ENCODE measurements around the gene MORN2. TPM values are rescaled to one million over a fixed set of nuclear protein-coding genes. Genes with fewer than 3 reads are reported as not detected.

The MORN2 gene
- total RNA-seq, 2 experiments from 2014 or later, result 1.3 to 1.7 TPM

DNA sequence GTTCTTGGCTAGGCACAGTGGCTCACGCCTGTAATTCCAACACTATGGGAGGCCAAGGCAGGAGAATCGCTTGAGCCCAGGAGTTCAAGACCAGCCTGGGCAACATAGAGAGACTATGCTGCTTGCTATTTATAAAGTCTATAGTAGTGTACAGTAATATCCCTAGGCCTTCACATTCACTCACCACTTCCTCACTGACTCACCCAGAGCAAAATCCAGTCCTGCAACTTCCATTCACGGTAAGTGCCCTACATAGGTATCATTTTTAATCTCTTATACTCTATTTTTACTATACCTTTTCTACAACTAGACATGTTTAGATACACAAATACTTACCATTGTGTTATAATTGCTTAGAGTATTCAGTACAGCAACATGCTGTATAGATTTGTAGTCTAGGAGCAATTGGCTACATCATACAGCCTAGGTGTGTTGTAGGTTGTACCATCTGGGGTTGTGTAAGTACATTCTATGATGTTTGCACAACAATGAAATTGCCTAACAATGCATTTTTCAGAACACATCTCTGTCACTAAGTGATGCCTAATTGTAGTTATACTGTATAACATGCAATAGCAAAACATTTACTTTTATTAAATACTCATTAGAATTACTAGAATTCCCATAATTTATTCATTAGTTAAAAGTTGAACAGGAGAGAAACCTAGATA lies 8.9 kb upstream of the MORN2 start:
- DNase-seq, result no peak
- H3K27me3 Mint-ChIP-seq, result no peaks in the 10 kb centered on the region
- H3K36me3 Mint-ChIP-seq (ENCODE audit: low read depth), result peaks cover 49% of the 10 kb centered on the region
- H3K27ac Mint-ChIP-seq, result no peak overlapping the region
- peaks cover 11% of the 10 kb centered on the region for H3K9me3 Mint-ChIP-seq
- peaks cover 14% of the 10 kb centered on the region for H3K4me1 Mint-ChIP-seq
- ChIA-PET CTCF (no interaction called here), POLR2A (interaction anchor here (1.0 kb wide), 1 partner anchor 115 kb away, joined by 5 read pairs; the partner anchor contains the start of gene SRSF7)
- no peak overlapping the region for H3K4me3 Mint-ChIP-seq

- Mint-ChIP-seq H3K36me3 (ENCODE audit: low read depth) (peaks cover 34% of the 10 kb centered on the region), H3K9me3 (peaks cover 17% of the 10 kb centered on the region), H3K27ac (no peak overlapping the region), H3K27me3 (no peaks in the 10 kb centered on the region), H3K4me3 (no peak overlapping the region), H3K4me1 (peaks cover 25% of the 10 kb centered on the region)
- ChIA-PET CTCF (no interaction called here), POLR2A (no interaction called here)
- no peak for DNase-seq
Measured at GRCh38 chr2:38871432-38871831, 4.3 kb upstream of the MORN2 start.

- H3K4me3 Mint-ChIP-seq, result no peak overlapping the region
- H3K27ac Mint-ChIP-seq, result no peak overlapping the region
- peaks cover 21% of the 10 kb centered on the region for H3K4me1 Mint-ChIP-seq
- DNase-seq, result no peak
- POLR2A ChIA-PET, result no interaction called here
- H3K36me3 Mint-ChIP-seq (ENCODE audit: low read depth), result peaks cover 19% of the 10 kb centered on the region
- peaks cover 17% of the 10 kb centered on the region for H3K9me3 Mint-ChIP-seq
- no peaks in the 10 kb centered on the region for H3K27me3 Mint-ChIP-seq
- CTCF ChIA-PET, result no interaction called here
Measured at GRCh38 chr2:38873763-38874162, 2.0 kb upstream of the MORN2 start.

DNA sequence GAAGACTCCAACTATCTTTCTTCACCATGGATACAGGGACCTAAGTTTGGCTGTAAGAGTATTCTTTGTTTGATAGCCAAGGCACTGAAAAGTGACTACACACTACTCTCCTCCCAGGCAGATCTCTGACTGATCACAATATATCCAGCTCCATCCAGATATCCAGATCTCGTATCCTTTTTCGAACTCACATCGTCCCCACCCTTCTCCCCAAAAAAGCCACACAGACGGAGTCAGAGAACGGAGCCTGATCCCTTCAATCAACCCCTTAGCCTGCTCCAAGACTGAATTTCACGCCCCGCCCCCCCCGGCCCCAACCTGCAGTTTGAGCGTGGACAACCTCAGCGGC lies 575 bp upstream of the MORN2 start:
- Mint-ChIP-seq H3K4me3 (peak overlapping the region; percentile 95), H3K27ac (peak overlapping the region; percentile 60), H3K27me3 (no peaks in the 10 kb centered on the region), H3K36me3 (ENCODE audit: low read depth) (peaks cover 12% of the 10 kb centered on the region), H3K4me1 (peaks cover 21% of the 10 kb centered on the region), H3K9me3 (peaks cover 10% of the 10 kb centered on the region)
- CTCF ChIA-PET, result interaction anchor here (1.6 kb wide), 1 partner anchor 72 kb away, joined by 6 read pairs; no protein-coding TSS in a partner anchor
- POLR2A ChIA-PET, result interaction anchor here (1.1 to 2.5 kb wide), 2 partner anchors 124 to 249 kb away, joined by 3 to 17 read pairs; partner anchors contain the start of gene SRSF7
- DNase-seq, result no peak

- CTCF ChIA-PET, result interaction anchor here (1.1 to 1.6 kb wide), 2 partner anchors 71 to 561 kb away, joined by 3 to 6 read pairs; no protein-coding TSS in a partner anchor
- peaks cover 9% of the 10 kb centered on the region for H3K36me3 Mint-ChIP-seq (ENCODE audit: low read depth)
- POLR2A ChIA-PET, result interaction anchor here (1.1 to 2.5 kb wide), 3 partner anchors 11 to 248 kb away, joined by 3 to 17 read pairs (median 4); partner anchors contain the start of gene SRSF7
- H3K4me1 Mint-ChIP-seq, result peaks cover 21% of the 10 kb centered on the region
- H3K27ac Mint-ChIP-seq, result peak overlapping the region; percentile 9
- H3K27me3 Mint-ChIP-seq, result no peaks in the 10 kb centered on the region
- peaks cover 7% of the 10 kb centered on the region for H3K9me3 Mint-ChIP-seq
- peak overlapping the region; percentile 95 for H3K4me3 Mint-ChIP-seq
- DNase-seq, result no peak
Measured at GRCh38 chr2:38876407-38876806, 631 bp downstream of the MORN2 start.

DNA sequence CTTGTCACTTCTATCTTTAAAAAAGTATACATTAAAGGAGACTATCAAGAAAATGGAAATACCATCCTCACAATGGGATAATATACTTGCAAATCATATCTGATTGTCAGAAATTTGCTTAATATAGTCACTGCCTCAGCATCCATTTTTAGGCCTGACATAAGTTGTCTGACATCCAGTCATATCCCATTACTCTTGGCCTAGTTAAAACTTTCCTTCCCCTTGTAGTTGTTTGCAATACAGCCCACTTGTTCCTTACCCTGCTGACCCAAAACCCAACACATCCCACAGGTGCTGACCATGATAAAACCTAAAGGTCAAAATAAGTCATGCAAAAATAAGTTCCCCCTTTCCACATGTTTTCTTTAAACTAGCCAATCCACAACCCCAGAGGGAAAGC lies 10.3 kb downstream of the MORN2 start:
- Mint-ChIP-seq H3K27ac (no peak overlapping the region), H3K36me3 (ENCODE audit: low read depth) (no peaks in the 10 kb centered on the region), H3K4me3 (no peak overlapping the region), H3K9me3 (no peaks in the 10 kb centered on the region), H3K4me1 (no peaks in the 10 kb centered on the region), H3K27me3 (peaks cover 8% of the 10 kb centered on the region)
- ChIA-PET POLR2A (no interaction called here), CTCF (no interaction called here)
- no peak for DNase-seq

DNA sequence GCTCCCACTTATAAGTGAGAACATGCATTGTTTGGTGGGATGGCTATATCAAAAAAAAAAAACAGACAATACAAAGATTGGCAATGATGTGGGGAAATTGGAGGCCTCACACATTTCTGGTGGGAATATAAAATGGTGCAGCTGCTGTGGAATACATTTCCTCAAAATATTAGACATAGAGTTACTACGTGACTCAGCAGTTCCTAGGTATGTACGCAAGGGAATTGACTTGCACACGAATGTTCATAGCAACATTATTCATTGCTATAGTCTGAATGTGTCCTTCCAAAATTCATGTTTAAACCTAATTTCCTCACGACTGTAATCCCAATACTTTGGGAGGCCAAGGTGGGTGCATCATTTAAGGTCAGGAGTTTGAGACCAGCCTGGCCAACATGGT lies 11.6 kb downstream of the MORN2 start:
- DNase-seq, result no peak
- no peaks in the 10 kb centered on the region for H3K36me3 Mint-ChIP-seq (ENCODE audit: low read depth)
- ChIA-PET POLR2A (no interaction called here), CTCF (no interaction called here)
- no peak overlapping the region for H3K4me3 Mint-ChIP-seq
- H3K27me3 Mint-ChIP-seq, result peaks cover 11% of the 10 kb centered on the region
- no peaks in the 10 kb centered on the region for H3K9me3 Mint-ChIP-seq
- no peak overlapping the region for H3K27ac Mint-ChIP-seq
- H3K4me1 Mint-ChIP-seq, result no peaks in the 10 kb centered on the region

- Mint-ChIP-seq H3K4me3 (no peak overlapping the region), H3K4me1 (no peaks in the 10 kb centered on the region), H3K9me3 (no peaks in the 10 kb centered on the region), H3K27me3 (peaks cover 11% of the 10 kb centered on the region), H3K27ac (no peak overlapping the region), H3K36me3 (ENCODE audit: low read depth) (no peaks in the 10 kb centered on the region)
- no peak for DNase-seq
- ChIA-PET CTCF (no interaction called here), POLR2A (no interaction called here)
Measured at GRCh38 chr2:38887902-38888554, 12.3 kb downstream of the MORN2 start.

DNA sequence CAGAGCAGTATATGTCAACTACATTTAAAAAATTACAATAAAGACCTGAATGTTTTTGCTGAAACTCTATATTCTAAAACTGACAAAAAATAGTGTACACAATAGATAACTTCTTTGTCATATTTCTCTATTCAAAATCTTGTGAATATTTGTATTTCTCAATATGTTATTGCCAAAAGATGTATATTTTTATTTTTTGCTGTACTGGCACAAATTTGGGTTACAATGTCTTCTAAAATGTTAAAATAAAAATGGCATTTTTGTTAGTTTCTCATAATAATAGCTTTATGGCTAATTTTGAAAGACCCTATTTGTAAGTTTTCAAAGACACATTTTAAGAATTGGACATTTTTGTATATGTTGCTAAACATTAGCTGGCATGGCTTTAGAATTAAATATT lies 13.3 kb downstream of the MORN2 start:
- no peak overlapping the region for H3K4me3 Mint-ChIP-seq
- no peaks in the 10 kb centered on the region for H3K4me1 Mint-ChIP-seq
- no peaks in the 10 kb centered on the region for H3K9me3 Mint-ChIP-seq
- no peak for DNase-seq
- ChIA-PET CTCF (no interaction called here), POLR2A (no interaction called here)
- H3K27me3 Mint-ChIP-seq, result peaks cover 11% of the 10 kb centered on the region
- H3K36me3 Mint-ChIP-seq (ENCODE audit: low read depth), result no peaks in the 10 kb centered on the region
- no peak overlapping the region for H3K27ac Mint-ChIP-seq

- DNase-seq, result no peak
- Mint-ChIP-seq H3K27me3 (peaks cover 11% of the 10 kb centered on the region), H3K4me1 (no peaks in the 10 kb centered on the region), H3K4me3 (no peak within 1 kb of the TSS), H3K36me3 (ENCODE audit: low read depth) (no peaks in the 10 kb centered on the region), H3K27ac (no peak within 1 kb of the TSS), H3K9me3 (no peaks in the 10 kb centered on the region)
- ChIA-PET POLR2A (no interaction called here), CTCF (no interaction called here)
Measured at GRCh38 chr2:38889575-38889974, 13.8 kb downstream of the MORN2 start, which contains the start of gene ARHGEF33. Gene ARHGEF33, plus strand, starts transcription at chr2:38889875. Its CDS starts 29,573 bp downstream, at chr2:38919448.

DNA sequence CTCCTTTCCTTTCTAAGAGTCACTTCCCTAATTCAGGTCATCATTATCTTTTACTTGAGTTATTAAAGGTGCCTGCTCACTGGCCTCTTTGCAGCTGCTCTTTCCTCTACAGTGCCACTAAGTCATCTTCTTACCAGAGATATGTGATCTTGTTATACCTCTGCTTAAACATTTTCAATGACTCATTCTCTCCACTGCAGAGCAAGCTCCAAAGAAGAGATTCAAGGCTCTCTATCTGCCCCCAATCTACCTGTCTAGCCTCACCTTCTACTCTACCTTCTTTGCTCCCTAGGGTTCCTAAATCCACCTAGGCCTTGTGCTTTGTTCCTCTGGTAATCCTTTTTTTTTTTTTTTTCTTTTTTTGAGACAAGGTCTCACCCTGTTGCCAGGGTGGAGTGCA lies 17.0 kb downstream of the MORN2 start:
- H3K9me3 Mint-ChIP-seq, result no peaks in the 10 kb centered on the region
- no peaks in the 10 kb centered on the region for H3K36me3 Mint-ChIP-seq (ENCODE audit: low read depth)
- no peak overlapping the region for H3K27ac Mint-ChIP-seq
- peaks cover 18% of the 10 kb centered on the region for H3K27me3 Mint-ChIP-seq
- H3K4me3 Mint-ChIP-seq, result no peak overlapping the region
- no peaks in the 10 kb centered on the region for H3K4me1 Mint-ChIP-seq
- CTCF ChIA-PET, result interaction anchor here (0.7 kb wide), 1 partner anchor 369 kb away, joined by 3 read pairs; no protein-coding TSS in a partner anchor
- DNase-seq, result no peak
- POLR2A ChIA-PET, result no interaction called here

GRCh38 chr2:38898256-38898655 lies 22.5 kb downstream of the MORN2 start:
- ChIA-PET CTCF (no interaction called here), POLR2A (no interaction called here)
- H3K4me1 Mint-ChIP-seq, result no peaks in the 10 kb centered on the region
- H3K27ac Mint-ChIP-seq, result no peak overlapping the region
- H3K27me3 Mint-ChIP-seq, result peaks cover 11% of the 10 kb centered on the region
- no peaks in the 10 kb centered on the region for H3K36me3 Mint-ChIP-seq (ENCODE audit: low read depth)
- H3K4me3 Mint-ChIP-seq, result no peak overlapping the region
- no peaks in the 10 kb centered on the region for H3K9me3 Mint-ChIP-seq
- no peak for DNase-seq

DNA sequence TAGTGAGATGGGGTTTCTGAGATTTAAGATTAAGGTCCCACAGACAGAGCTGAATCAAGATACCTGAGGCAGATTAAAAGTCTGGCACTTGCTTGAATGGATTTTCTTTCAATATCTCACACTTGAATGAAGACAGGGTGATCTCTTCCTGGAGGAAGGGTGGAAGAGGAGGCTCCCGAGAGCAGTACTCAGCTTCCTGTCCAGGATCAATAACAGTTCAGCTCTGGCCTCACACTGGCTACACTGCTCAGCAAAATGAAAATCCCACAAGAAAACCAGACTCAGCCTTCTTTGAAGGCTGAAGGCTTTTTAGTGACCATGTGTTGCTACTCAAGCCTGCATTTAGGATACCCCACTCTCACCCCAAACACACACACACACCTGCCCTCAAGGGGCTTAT lies 24.9 kb downstream of the MORN2 start:
- H3K4me3 Mint-ChIP-seq, result no peak overlapping the region
- no peak for DNase-seq
- CTCF ChIA-PET, result no interaction called here
- H3K27ac Mint-ChIP-seq, result no peak overlapping the region
- H3K4me1 Mint-ChIP-seq, result no peaks in the 10 kb centered on the region
- H3K36me3 Mint-ChIP-seq (ENCODE audit: low read depth), result no peaks in the 10 kb centered on the region
- POLR2A ChIA-PET, result interaction anchor here (0.8 kb wide), 1 partner anchor 150 kb away, joined by 3 read pairs; no protein-coding TSS in a partner anchor
- H3K27me3 Mint-ChIP-seq, result peaks cover 11% of the 10 kb centered on the region
- no peaks in the 10 kb centered on the region for H3K9me3 Mint-ChIP-seq

DNA sequence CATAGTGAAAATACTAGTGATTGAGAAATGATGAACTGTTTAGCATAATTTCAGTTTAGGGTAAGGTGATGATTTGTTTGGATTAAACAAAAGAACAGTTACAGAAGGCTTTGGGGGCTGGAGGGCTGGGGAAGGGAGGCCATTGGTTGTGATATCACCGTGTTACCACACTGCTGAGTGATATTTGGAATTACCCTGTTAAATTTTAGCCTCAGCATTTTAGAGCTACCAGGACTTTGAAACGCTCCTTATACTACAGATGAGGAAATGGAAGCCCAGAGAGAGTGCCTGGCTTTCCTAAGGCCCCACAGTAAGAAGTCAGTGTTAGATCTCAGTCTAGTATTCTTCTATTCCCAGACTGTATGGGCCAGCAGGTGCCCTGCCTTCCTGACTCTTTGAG lies 29.5 kb downstream of the MORN2 start:
- Mint-ChIP-seq H3K36me3 (ENCODE audit: low read depth) (no peaks in the 10 kb centered on the region), H3K9me3 (no peaks in the 10 kb centered on the region), H3K27me3 (no peaks in the 10 kb centered on the region), H3K27ac (no peak overlapping the region), H3K4me1 (peaks cover 20% of the 10 kb centered on the region), H3K4me3 (no peak overlapping the region)
- CTCF ChIA-PET, result interaction anchor here (0.7 kb wide), 1 partner anchor 113 kb away, joined by 3 read pairs; no protein-coding TSS in a partner anchor
- POLR2A ChIA-PET, result no interaction called here
- no peak for DNase-seq

Measured in activated CD4-positive, alpha-beta memory T cell treated with anti-CD3 and anti-CD28 coated beads, Interleukin-2, amount 10 ng/mL, durations not matched to agents 7 days and 5 days (primary cell).